ENCODE measurements around the gene TBC1D24.

Gene TBC1D24

GRCh38 chr16:2515180-2515851, 40.4 kb downstream of the TBC1D24 start:
- no peak for DNase-seq (ENCODE audit: low read depth in 1 of 2, low spot score in 1 of 2)

GRCh38 chr16:2516391-2517240, 41.7 kb downstream of the TBC1D24 start:
- no peak for DNase-seq (ENCODE audit: low read depth in 1 of 2, low spot score in 1 of 2)

- DNase-seq (ENCODE audit: low read depth in 1 of 2, low spot score in 1 of 2), result no peak
Measured at GRCh38 chr16:2517954-2518605, 43.2 kb downstream of the TBC1D24 start.

- DNase-seq (ENCODE audit: low read depth in 1 of 2, low spot score in 1 of 2), result no peak
Measured at GRCh38 chr16:2518823-2519710, 44.1 kb downstream of the TBC1D24 start.

GRCh38 chr16:2519711-2520080, 44.8 kb downstream of the TBC1D24 start:
- no peak for DNase-seq (ENCODE audit: low read depth in 1 of 2, low spot score in 1 of 2)

- DNase-seq (ENCODE audit: low read depth in 1 of 2, low spot score in 1 of 2), result peak; percentile 77 to 81
Measured at GRCh38 chr16:2520097-2520783, 45.3 kb downstream of the TBC1D24 start, which contains the start of gene AMDHD2. AMDHD2 (plus strand) TSS chr16:2520371; CDS start chr16:2520459, 88 bp downstream.

GRCh38 chr16:2520784-2521531, 46.0 kb downstream of the TBC1D24 start:
- peak in 1 of 2 donors; percentile 40 for DNase-seq (ENCODE audit: low read depth in 1 of 2, low spot score in 1 of 2)

GRCh38 chr16:2523801-2524231, 48.9 kb downstream of the TBC1D24 start:
- no peak for DNase-seq (ENCODE audit: low read depth in 1 of 2, low spot score in 1 of 2)

- DNase-seq (ENCODE audit: low read depth in 1 of 2, low spot score in 1 of 2), result no peak
Measured at GRCh38 chr16:2524339-2524938, 49.5 kb downstream of the TBC1D24 start.

GRCh38 chr16:2526135-2526534, 51.2 kb downstream of the TBC1D24 start:
- no peak for DNase-seq (ENCODE audit: low read depth in 1 of 2, low spot score in 1 of 2)

GRCh38 chr16:2527071-2527783, 52.3 kb downstream of the TBC1D24 start:
- no peak for DNase-seq (ENCODE audit: low read depth in 1 of 2, low spot score in 1 of 2)

- no peak for DNase-seq (ENCODE audit: low read depth in 1 of 2, low spot score in 1 of 2)
Measured at GRCh38 chr16:2527784-2528100, 52.8 kb downstream of the TBC1D24 start.

GRCh38 chr16:2528161-2529060, 53.5 kb downstream of the TBC1D24 start:
- DNase-seq (ENCODE audit: low read depth in 1 of 2, low spot score in 1 of 2), result no peak

- DNase-seq (ENCODE audit: low read depth in 1 of 2, low spot score in 1 of 2), result no peak
Measured at GRCh38 chr16:2529061-2529931, 54.4 kb downstream of the TBC1D24 start.

GRCh38 chr16:2529961-2530628, 55.2 kb downstream of the TBC1D24 start:
- no peak for DNase-seq (ENCODE audit: low read depth in 1 of 2, low spot score in 1 of 2)

Measured in activated T-helper 1 cell treated with anti-CD3 and anti-CD28 coated beads, Interleukin-2, amount 50 U/mL, for 16 hours (primary cell).